ENCODE measurements around the gene CXCL11.

Gene CXCL11

DNA sequence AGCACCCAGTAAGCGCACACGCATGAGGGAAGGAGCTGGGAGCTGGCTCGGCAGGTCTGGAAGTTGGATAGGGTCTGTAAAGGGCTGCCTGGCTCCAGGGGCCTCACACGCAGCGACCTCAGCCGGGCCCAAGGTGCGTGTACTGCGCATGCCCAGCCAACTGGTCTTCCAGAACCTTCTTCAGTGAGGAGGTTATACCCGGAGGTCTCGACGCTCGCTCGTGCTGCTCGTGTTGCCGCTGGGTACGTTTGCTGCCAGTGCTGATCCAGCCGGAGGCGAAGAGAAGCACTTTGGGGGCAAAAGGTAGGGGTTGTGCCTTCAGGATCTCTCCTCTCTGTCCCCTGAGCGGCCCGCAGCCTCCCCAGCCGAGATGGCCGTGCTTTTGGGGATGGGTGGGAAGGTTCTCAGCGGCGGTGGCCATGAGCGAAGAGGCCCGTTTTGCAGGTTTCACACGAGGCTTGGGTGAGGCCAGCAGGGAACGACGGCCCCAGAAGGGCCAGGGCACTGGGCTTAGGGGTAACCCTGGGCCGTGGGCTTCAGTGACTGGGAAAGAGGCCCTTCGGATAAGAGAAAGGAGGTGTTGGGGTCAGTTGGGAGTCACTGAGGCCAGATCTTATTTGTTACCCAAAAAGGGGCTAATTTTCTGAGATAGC, 24.7 kb downstream of the CXCL11 start:
- TF ChIP-seq, protein P1, sequence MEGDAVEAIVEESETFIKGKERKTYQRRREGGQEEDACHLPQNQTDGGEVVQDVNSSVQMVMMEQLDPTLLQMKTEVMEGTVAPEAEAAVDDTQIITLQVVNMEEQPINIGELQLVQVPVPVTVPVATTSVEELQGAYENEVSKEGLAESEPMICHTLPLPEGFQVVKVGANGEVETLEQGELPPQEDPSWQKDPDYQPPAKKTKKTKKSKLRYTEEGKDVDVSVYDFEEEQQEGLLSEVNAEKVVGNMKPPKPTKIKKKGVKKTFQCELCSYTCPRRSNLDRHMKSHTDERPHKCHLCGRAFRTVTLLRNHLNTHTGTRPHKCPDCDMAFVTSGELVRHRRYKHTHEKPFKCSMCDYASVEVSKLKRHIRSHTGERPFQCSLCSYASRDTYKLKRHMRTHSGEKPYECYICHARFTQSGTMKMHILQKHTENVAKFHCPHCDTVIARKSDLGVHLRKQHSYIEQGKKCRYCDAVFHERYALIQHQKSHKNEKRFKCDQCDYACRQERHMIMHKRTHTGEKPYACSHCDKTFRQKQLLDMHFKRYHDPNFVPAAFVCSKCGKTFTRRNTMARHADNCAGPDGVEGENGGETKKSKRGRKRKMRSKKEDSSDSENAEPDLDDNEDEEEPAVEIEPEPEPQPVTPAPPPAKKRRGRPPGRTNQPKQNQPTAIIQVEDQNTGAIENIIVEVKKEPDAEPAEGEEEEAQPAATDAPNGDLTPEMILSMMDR (IDR thresholded peaks at IDR 0.05; ENCODE audit: borderline replicate concordance, insufficient read depth, low read depth, low read length), result no peak
- no peak overlapping the region for H3K4me3 ChIP-seq (ENCODE audit: low read depth, low read length)

DNA sequence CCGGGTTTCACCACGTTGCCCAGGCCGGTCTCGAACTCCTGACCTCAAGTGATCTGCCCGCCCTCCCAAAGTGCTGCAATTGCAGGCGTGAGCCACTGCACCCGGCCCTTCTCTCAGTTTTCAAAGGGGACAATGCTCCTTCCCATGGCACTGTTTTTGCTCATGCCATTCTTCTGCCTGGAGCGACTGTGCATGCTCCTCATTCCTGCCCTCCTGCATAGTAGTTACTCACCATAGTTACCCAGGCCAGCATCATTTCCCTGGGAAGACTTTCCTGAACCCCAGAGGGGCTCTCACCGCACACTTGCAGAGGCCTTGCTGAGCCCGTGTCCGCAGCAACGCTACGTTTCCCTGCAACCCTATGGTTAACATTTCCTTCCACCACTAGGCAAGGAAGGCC, 25.3 kb downstream of the CXCL11 start:
- no peak overlapping the region for H3K4me3 ChIP-seq (ENCODE audit: low read depth, low read length)
- TF ChIP-seq, protein P1 (IDR thresholded peaks at IDR 0.05; ENCODE audit: borderline replicate concordance, insufficient read depth, low read depth, low read length), result no peak

DNA sequence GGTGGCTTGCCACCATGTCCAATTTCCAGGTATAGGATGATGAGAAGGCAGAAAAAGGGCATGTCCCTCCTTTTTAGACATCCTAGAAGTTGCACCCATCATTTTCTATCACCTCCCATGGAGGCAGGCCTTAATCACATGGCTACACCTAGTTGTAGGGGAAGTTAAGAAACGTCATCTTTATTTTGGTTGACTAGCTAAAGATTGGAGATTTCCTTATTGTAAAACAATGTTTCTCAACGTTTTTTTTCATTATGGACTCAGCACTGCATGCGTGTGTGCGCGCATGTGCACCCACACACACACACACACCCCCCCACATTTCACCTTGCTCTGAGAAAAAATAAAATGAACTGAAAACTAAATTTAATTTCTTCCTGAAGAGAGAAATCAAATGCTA, 26.6 kb downstream of the CXCL11 start:
- H3K4me3 ChIP-seq (ENCODE audit: low read depth, low read length), result no peak overlapping the region
- TF ChIP-seq, protein P1 (IDR thresholded peaks at IDR 0.05; ENCODE audit: borderline replicate concordance, insufficient read depth, low read depth, low read length), result no peak

DNA sequence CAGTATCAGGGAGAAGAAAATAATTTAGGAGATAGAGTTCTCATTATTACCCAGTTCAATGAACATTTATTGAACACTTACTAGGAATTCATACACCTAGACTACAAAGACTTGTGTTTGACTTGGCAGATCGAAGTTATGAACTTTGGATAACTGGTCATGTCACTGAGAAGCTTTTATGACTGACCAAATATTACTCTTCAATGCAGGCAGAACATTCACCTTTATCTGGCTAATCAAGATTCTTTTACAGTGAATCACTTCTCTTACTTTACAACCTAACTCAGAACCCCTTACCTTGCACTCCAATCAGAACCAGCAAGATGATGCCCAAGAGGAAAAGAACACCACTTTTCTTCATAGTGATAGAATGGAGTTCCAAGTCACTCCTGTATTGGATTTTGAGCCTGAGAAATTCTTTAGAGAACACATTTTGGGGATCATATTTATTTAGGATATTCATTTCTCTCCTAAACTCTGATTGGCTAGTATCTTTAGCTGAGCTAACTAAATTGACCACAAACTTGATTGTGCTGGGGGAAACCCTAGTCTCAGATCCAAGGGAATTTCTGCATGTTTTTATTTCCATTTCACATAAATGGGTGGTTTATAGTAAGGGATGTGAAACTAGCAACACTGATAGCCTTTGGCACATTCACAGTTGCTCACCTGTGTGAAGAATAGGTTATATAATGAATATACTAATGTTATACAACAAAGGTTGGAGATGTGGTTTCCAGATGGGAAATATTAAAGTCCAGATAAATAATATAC, 28.6 kb downstream of the CXCL11 start, which contains the start of gene CXCL9:
CXCL9 (minus strand) TSS at position 421 of the 774 bp plus-strand sequence; CDS start at position 361, 60 bp downstream.
- no peak within 1 kb of the TSS for H3K4me3 ChIP-seq (ENCODE audit: low read depth, low read length)
- TF ChIP-seq, protein P1 (IDR thresholded peaks at IDR 0.05; ENCODE audit: borderline replicate concordance, insufficient read depth, low read depth, low read length), result no peak

DNA sequence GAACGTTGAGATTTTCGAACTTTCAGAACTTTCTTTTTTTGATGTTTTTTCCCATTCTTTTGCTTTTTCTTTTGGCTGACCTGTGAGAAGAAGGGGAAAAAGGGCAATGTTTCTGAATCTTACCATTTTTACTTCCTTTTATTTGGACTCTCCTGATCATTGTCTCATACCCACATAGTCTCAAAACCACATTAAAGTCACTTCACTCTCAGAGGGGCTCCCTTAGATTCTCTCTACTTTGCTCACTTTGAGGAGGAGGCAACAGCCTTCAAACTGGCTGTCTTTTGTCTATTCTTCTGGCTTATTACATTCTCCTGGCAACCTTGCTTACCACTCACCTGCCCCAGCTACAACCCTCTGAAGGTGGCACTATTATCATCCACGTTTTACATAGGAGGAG, 32.2 kb downstream of the CXCL11 start:
- TF ChIP-seq, protein P1 (IDR thresholded peaks at IDR 0.05; ENCODE audit: borderline replicate concordance, insufficient read depth, low read depth, low read length), result no peak
- H3K4me3 ChIP-seq (ENCODE audit: low read depth, low read length), result no peak overlapping the region

DNA sequence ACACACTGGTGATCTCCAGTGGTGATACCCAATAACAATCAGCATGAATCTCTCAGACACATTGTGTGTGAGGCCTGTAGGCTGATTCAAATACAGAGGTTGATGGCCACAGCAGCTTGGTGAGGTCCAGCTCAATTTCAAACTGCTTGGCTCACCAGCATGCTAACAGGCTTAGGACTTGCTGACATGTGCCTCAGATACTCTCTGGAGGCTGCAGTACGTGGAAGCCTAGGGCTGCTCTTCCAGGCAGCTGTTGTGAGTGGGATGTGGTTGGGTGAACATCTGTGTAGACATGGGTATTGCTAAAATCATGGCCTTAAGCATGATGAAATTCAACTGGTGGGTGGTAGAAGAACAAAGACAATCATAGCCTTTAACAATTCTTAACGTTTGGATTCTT, 32.8 kb downstream of the CXCL11 start:
- no peak overlapping the region for H3K4me3 ChIP-seq (ENCODE audit: low read depth, low read length)
- TF ChIP-seq, protein P1 (IDR thresholded peaks at IDR 0.05; ENCODE audit: borderline replicate concordance, insufficient read depth, low read depth, low read length), result no peak

DNA sequence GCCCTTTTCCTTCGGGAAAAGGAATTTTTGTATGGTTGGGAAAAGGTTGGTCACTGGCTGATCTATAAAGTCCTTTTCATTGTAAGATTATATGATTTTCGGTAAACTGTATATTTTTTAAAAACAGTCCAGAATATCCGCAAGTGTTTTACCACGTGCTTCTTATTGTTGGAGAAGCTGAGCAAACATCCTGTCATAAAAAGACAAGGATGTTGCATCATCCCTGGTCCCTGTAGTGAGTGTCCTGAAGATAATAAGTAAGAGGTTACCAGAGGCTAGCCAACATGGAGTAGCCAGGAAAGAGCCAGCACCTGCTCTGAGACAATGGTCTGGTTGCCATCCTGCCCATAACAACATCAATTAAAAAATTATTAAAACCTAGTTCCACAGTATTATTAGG, 33.7 kb downstream of the CXCL11 start:
- H3K4me3 ChIP-seq (ENCODE audit: low read depth, low read length), result no peak overlapping the region
- TF ChIP-seq, protein P1 (IDR thresholded peaks at IDR 0.05; ENCODE audit: borderline replicate concordance, insufficient read depth, low read depth, low read length), result no peak
